SK-N-SH treated with all-trans-retinoic acid at 6 μM for 48 hours (cell line): ENCODE results near the gene PRMT5.

Source experiments
- CSDC2 ChIP-seq: fragments of 250-450 bp; sonication (Bioruptor Pico); IDR thresholded peaks from 2 replicates; pipeline ENCODE4 v1.5.0; 2020; ENCODE audit warnings: mild to moderate bottlenecking, moderate library complexity
- CSRNP3 ChIP-seq: fragments of 250-450 bp; sonication (Bioruptor Pico); IDR thresholded peaks from 2 replicates; pipeline ENCODE4 v1.5.1; 2021; ENCODE audit warnings: mild to moderate bottlenecking, moderate library complexity
- PPARA ChIP-seq: fragments of 250-450 bp; sonication (Bioruptor Pico); IDR thresholded peaks from 2 replicates; pipeline ENCODE4 v1.5.0; 2020; ENCODE audit warnings: mild to moderate bottlenecking, borderline replicate concordance
- ZFP30 ChIP-seq: fragments of 450-650 bp; formaldehyde crosslinking; IDR thresholded peaks from 2 replicates; pipeline ENCODE4 v1.5.0; 2022; ENCODE audit warnings: mild to moderate bottlenecking, moderate library complexity
- TF ChIP-seq, protein P1 (sequence below): fragments of 250-450 bp; sonication (Bioruptor Pico); IDR thresholded peaks from 2 replicates; pipeline ENCODE4 v1.8.0; 2021; ENCODE audit warnings: low read depth, mild to moderate bottlenecking, moderate library complexity, borderline replicate concordance

- TF ChIP-seq CSDC2 (CRISPR knock-in tag) (no peak), ZFP30 (no peak), CSRNP3 (CRISPR knock-in tag) (no peak), PPARA (CRISPR knock-in tag) (no peak)
- TF ChIP-seq, protein P1, sequence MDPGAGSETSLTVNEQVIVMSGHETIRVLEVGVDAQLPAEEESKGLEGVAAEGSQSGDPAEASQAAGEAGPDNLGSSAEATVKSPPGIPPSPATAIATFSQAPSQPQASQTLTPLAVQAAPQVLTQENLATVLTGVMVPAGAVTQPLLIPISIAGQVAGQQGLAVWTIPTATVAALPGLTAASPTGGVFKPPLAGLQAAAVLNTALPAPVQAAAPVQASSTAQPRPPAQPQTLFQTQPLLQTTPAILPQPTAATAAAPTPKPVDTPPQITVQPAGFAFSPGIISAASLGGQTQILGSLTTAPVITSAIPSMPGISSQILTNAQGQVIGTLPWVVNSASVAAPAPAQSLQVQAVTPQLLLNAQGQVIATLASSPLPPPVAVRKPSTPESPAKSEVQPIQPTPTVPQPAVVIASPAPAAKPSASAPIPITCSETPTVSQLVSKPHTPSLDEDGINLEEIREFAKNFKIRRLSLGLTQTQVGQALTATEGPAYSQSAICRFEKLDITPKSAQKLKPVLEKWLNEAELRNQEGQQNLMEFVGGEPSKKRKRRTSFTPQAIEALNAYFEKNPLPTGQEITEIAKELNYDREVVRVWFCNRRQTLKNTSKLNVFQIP (CRISPR knock-in tag): no peak
Measured at GRCh38 chr14:22974530-22975313, 45.5 kb upstream of the PRMT5 start.
